NCI-H2029 treated with DMSO at 0.1 percent for 48 hours (cell line): Measurements from ENCODE around the gene GPR160.
"Not testable (repeated sequence)": the region's sequence is repeated elsewhere in the genome, so short reads cannot be mapped to it uniquely, and the experiment has no call there.

Experiments used
- DNase-seq: peaks from one replicate; lab custom pipeline; 2025; lab: John Stamatoyannopoulos, UW

The GPR160 gene

DNA sequence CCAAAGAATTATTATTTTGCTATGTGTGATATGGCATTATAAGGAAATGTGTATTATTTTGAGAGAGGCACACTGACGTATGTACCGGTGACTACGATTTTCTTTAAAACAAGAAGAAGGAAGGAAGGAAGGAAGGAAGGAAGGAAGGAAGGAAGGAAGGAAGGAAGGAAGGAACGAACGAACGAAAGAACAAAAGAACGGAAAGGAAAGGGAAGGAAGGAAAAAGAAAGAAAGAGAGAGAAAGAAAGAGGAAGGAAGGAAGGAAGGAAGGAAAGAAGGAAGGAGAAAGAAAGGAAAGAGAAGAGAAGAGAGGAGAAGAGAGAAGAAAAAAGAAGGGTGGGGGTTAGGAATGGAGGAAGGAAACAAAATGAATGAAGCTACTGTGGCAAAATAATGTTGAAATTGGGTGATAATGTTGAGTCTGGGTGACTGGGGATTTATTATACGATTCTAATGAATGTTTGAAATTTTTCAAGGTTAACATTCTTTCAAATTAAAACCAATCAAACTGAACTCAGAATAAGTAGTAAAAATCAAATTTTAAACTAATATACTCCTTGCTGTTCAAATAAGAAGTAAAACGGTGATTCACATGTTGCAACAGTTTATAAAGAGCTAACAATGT is 73.5 kb downstream of the GPR160 start:
- DNase-seq, result no peak

DNA sequence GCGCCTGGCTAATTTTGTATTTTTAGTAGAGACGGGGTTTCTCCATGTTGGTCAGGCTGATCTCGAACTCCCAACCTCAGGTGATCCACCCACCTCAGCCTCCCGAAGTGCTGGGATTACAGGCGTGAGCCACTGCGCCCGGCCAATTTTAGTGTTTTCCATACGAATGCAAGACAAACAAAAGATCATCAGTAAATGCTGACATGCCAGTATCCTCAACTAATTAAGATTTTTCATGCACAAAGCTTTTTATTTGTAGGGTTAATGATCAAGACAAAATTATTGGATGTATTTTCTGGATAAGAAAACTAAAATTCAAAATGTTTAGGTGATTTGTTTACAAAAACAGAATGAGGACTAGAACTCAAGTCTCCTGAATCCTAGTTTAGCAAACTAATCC is 76.4 kb downstream of the GPR160 start:
- not testable (repeated sequence) for DNase-seq

DNA sequence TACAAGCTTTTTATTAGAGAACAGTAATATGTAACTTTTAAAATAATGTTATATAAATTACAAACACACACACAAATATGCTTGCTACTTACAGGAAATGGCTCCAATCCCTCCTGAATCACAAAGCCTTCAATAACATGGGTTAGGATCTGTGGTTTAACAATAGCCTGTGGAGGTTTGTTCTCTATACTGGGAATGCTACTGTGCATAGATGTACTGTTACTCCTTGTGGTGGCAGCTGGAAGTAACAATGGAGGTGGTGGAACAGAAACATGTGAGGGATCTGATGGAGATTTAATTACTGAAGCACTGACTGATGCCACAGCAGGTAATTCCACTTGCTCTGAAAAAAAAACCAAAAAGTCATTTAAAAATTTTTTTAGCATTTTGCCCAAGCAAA is 79.3 kb downstream of the GPR160 start:
- DNase-seq, result no peak

DNA sequence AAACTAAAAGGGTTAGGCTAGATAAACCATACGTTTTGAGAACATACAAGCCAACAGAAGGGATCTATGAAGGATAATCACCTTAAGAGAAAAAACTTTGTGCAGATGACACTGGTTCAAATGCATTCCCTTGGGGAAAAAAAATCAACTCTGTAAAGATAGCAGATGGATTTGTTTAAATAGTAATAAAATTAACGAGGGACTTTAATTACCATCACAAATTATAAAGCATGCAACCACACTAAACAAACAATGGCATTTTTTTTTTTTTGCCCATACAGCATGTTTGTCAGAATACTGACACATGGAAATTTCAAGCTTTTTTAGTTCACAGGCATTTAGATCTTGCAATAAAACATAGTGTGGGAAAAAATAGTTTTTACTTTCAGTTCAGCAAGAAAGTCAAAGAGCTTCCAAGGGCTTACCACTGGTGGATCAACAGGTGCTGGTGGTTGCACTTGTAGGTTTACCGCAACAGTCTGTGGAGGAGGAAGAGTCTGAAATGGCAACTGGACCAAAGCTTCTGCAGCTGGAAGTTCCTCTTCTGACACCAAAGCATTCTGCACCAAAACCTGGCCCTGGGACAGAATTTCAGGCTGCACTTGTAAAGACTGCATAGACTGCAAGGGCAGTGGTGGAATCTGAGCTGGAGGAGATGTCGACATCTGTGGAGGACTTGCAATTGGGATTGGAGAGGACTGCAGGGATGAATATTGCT is 90.6 kb downstream of the GPR160 start:
- no peak for DNase-seq

DNA sequence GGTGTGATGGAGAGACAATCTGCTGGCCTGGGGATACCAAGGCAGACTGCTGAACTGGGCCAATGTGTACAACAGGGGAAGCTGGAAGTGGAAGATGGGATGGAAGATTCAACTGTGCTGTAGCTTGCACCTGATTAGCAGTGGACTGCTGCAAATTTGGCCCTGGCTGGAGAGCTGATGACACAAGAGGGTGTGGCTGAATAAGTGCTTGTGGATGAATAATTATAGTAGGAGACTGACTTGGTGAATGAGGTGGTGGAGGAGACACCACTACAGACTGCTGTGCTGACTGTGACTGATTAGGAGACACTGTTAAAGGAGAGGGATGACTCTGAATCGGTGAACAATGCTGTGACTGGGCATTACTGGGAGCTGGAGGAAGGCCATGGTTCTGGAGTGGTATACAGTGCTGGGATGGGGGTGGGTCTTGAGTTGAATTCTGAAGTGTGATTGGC is 91.2 kb downstream of the GPR160 start:
- no peak for DNase-seq

DNA sequence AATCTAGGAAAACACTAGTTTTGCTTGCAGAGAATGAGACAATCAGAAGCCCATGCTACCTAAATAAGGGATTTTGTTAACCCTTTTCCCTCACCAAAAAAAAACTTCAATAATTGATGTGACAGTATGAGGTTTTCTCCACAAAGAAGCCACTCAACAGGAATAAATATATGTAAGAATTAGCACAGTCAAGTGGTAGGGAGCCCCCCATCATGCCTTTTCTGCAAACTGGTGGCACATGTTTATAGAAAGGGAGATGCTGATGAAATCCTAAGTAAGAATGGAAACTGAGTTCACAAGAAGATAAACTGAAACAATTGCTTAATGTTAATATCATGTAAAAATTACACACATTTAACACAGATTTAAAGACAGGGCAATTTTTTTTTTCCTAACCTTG is 92.7 kb downstream of the GPR160 start:
- no peak for DNase-seq

DNA sequence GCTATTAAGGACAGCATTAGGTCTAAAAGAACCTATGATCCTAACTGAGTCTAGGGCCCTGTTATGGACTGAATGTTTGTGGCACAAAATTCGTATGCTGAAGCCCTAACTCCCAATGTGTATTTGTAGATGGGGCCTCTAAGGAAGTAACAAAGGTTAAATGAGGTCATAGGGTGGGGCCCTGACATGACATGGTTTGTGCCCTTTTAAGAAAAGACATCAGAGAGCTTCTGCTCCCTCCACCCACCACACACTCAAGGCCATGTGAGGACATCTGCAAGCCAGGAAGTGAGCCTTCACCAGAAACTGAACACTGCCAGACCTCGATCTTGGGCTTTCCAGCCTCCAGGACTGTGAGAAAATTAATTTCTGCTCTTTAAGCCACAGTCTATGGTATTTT is 94.5 kb downstream of the GPR160 start:
- no peak for DNase-seq
